ENCODE measurements around the gene TFPT. TPM values are rescaled to one million over a fixed set of nuclear protein-coding genes. Genes with fewer than 3 reads are reported as not detected.

Gene TFPT, protein sequence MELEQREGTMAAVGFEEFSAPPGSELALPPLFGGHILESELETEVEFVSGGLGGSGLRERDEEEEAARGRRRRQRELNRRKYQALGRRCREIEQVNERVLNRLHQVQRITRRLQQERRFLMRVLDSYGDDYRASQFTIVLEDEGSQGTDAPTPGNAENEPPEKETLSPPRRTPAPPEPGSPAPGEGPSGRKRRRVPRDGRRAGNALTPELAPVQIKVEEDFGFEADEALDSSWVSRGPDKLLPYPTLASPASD
- 31.1 and 33.4 TPM in 2 replicates for total RNA-seq

DNA sequence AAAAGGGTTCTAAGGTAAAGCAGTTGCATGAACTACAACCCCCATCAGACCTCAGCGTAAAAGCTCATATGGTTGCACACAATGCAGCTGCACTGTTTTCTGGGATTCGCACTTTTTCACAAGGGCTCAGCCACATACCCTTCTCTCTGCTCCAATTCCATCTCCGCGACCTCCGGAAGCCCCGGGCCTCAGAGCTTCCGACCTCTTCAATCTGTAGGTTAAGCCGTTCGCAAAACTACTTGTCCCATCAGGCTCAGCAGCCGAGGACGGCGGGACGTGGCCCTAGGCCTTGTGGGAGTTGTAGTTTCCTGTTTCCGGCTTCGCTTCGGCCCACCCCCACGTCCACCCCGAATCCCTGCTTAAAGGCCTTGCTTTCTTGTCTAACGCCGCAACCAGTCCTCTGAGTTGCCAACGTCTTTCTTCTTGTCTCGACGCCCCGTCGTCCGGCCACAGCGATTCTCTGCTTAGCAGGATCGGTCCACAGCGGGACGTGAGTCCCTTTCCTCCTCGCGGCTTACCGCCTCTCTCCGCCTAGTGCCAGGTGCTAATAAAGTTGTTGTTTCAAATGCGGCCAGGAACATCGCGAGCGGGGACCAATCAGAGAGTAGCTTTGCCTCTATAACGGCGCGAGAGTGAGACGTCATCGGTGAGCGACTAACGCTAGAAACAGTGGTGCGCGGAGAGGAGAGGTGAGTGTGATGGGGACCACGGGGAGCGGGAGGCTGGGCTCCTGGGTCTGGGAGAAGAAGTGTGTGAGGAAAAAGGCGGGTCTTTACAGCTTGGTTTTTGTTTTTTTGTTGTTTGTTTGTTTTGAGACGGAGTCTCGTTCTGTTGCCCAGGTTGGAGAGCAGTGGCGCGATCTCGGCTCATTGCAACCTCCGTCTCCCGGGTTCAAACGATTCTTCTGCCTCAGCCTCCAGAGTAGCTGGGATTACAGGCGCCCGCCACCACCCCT lies at the start of gene TFPT, which contains the start of gene PRPF31:
Gene TFPT, minus strand, starts transcription at position 549 of the 955 bp plus-strand sequence. Its CDS starts 388 bp downstream, at position 161.
Gene PRPF31, plus strand, starts transcription at position 646 of the 955 bp plus-strand sequence. CDS start 2,525 bp downstream, outside the sequence.
- H3K27ac Mint-ChIP-seq, result peak within 1 kb of the TSS; percentile 91
- peak; percentile 93 for DNase-seq (ENCODE audit: low spot score)
- H3K27me3 Mint-ChIP-seq (ENCODE audit: insufficient read depth), result no peaks in the 10 kb centered on the region
- intact Hi-C loops (cut with micrococcal nuclease), result loop anchor here (1.0 kb wide), 7 partner anchors 13 to 334 kb away; partner anchors contain the start of genes CNOT3, LENG1, LENG8 and NDUFA3
- peak within 1 kb of the TSS; percentile 94 for H3K4me3 Mint-ChIP-seq
- H3K36me3 Mint-ChIP-seq (ENCODE audit: low read depth), result peaks cover 18% of the 10 kb centered on the region
- no peaks in the 10 kb centered on the region for H3K9me3 Mint-ChIP-seq
- peaks cover 32% of the 10 kb centered on the region for H3K4me1 Mint-ChIP-seq (ENCODE audit: low read depth)

DNA sequence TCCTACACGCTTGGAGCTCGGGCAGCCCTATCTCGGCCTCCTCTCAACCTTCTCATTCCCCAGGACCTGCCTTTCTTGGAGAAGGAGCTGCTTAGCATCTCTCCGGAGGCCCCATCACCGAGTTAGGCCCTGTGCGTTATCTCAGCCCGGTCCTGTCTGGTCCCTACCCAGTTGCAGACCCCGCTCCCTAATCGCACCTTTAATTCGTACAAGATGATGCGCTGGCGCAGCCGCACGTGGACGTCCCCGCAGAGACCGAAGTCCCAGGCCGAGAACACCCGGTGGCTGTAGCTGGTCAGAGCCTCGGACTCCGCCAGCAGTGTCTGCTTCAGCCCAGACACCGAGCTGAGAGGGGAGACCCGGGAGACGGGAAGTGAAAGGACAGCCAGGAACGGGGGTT lies 49.8 kb upstream of the TFPT start:
- Mint-ChIP-seq H3K4me1 (ENCODE audit: low read depth) (peaks cover 37% of the 10 kb centered on the region), H3K9me3 (no peaks in the 10 kb centered on the region), H3K4me3 (no peak overlapping the region), H3K27me3 (ENCODE audit: insufficient read depth) (peaks cover 4% of the 10 kb centered on the region), H3K36me3 (ENCODE audit: low read depth) (peaks cover 1% of the 10 kb centered on the region), H3K27ac (no peak overlapping the region)
- intact Hi-C loops (cut with micrococcal nuclease), result loop anchor here (10.0 kb wide), 1 partner anchor 920 kb away; no protein-coding TSS in a partner anchor
- no peak for DNase-seq (ENCODE audit: low spot score)

DNA sequence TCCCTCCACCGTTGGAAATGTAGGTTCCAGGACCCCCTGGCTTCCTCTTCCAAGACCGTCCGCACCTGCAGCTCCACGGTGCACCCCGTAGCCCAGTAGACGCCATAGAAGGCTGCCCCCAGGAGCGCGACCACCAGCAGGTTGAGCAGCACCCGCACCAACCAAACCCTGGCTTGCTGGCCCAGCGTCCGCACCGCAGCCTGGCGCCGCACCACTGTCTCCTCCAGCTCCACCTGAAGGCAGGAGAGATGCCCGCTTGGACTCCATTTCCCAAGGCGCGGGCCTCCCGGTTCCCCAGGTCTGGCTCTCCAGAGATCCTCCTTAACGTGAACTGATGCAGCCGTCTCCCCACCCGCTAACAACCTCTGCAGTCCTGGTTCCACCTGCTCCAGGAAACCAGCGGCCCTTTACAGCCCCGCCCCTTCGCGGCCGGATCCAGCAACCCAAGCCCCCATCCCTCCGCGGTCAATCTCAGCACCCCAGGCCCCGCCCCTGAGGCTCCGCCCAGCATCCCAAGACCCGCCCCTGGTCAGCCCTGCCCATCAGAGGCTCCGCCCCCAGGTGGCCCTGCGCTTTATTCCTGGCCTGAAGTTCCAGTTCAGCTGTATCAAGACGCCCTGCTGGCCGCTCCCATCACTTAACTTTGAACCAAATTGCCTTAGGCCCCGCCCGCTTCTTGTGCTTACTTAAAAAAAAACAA lies 49.1 kb upstream of the TFPT start:
- Mint-ChIP-seq H3K4me1 (ENCODE audit: low read depth) (peaks cover 44% of the 10 kb centered on the region), H3K9me3 (no peaks in the 10 kb centered on the region), H3K27ac (no peak overlapping the region), H3K27me3 (ENCODE audit: insufficient read depth) (peaks cover 5% of the 10 kb centered on the region), H3K36me3 (ENCODE audit: low read depth) (peaks cover 2% of the 10 kb centered on the region), H3K4me3 (peak overlapping the region; percentile 68)
- intact Hi-C loops (cut with micrococcal nuclease), result loop anchor here (5.0 to 10.0 kb wide), 2 partner anchors 297 to 920 kb away; partner anchors contain the start of gene MYADM
- peak; percentile 79 for DNase-seq (ENCODE audit: low spot score)

DNA sequence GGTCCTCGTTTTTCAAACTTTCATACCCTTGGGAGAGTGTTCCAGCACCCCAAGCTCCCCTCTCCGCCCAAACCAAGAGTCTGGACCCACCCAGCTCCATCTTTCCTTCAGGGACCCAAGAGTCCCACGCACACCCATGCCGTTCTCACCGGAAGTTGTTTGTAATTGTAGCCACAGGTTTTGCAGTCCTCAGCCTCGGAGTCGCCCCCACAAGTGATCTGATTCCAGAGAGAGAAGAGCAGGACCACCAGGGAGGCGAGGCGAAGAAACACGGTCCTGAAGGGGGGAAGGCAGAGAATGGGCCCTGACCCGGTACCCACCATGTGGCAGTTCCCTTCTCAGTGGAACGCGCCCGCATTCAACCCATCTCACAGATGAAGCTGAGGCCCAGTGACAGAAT lies 47.4 kb upstream of the TFPT start:
- peaks cover 52% of the 10 kb centered on the region for H3K4me1 Mint-ChIP-seq (ENCODE audit: low read depth)
- peaks cover 6% of the 10 kb centered on the region for H3K27me3 Mint-ChIP-seq (ENCODE audit: insufficient read depth)
- peak overlapping the region; percentile 92 for H3K4me3 Mint-ChIP-seq
- H3K36me3 Mint-ChIP-seq (ENCODE audit: low read depth), result peaks cover 7% of the 10 kb centered on the region
- H3K9me3 Mint-ChIP-seq, result no peaks in the 10 kb centered on the region
- H3K27ac Mint-ChIP-seq, result peak overlapping the region; percentile 45
- no peak for DNase-seq (ENCODE audit: low spot score)
- intact Hi-C loops (cut with micrococcal nuclease), result loop anchor here (1.0 to 10.0 kb wide), 5 partner anchors 37 to 922 kb away; partner anchors contain the start of genes LENG8, MYADM and RPS9

DNA sequence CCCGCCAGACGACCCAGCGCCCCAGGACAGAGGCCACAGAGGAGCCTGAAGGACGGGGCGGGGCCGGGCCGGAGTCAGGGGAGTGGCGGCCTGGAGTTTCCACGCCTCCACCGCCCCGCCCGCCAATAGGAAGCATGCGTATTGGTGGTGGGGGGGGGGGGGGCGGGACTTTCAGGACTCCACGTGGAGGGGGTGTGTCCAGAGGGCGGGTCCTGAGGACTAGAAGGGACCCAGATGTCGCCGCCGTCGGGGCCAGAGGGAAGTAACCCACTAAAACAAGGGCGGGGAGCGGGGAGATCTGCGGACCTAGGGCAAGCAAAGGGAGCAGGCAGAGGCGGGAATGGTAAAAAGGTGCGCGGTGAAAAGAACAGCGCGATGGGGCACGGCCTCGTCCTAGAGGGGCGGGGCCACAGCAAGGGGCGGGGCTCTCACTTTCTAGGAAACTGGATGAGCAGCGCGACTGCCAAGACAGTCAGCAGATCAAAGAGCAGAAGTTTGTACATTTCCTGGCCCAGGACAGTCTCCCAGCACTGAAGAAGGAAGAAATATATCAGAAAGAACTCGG lies 46.9 kb upstream of the TFPT start:
- Mint-ChIP-seq H3K4me3 (peak overlapping the region; percentile 95), H3K27ac (peak overlapping the region; percentile 77), H3K27me3 (ENCODE audit: insufficient read depth) (peaks cover 6% of the 10 kb centered on the region), H3K9me3 (no peaks in the 10 kb centered on the region), H3K36me3 (ENCODE audit: low read depth) (peaks cover 7% of the 10 kb centered on the region), H3K4me1 (ENCODE audit: low read depth) (peaks cover 52% of the 10 kb centered on the region)
- intact Hi-C loops (cut with micrococcal nuclease), result loop anchor here (1.0 to 10.0 kb wide), 5 partner anchors 38 to 922 kb away; partner anchors contain the start of genes LENG8, MYADM and RPS9
- DNase-seq (ENCODE audit: low spot score), result peak; percentile 74

DNA sequence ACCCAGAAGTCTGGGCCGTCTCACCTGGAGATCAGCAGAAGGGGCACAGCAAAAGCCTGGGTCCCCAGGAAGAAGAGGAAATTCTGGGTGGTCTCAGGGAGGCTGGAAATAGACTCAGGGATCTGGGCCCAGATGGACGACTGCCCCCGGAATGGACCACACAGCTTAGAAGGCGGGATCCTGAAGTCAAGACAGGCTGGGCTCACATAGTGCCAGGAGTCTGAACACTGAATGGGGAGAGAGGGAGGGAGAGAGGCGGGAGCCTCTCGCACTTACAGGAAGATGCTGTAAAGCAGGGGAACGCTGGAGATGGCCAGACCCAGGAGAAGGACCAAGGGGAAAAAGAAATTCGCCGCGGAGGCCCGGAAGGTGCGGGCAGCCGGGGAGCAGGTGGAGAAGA lies 45.4 kb upstream of the TFPT start:
- peaks cover 12% of the 10 kb centered on the region for H3K36me3 Mint-ChIP-seq (ENCODE audit: low read depth)

DNA sequence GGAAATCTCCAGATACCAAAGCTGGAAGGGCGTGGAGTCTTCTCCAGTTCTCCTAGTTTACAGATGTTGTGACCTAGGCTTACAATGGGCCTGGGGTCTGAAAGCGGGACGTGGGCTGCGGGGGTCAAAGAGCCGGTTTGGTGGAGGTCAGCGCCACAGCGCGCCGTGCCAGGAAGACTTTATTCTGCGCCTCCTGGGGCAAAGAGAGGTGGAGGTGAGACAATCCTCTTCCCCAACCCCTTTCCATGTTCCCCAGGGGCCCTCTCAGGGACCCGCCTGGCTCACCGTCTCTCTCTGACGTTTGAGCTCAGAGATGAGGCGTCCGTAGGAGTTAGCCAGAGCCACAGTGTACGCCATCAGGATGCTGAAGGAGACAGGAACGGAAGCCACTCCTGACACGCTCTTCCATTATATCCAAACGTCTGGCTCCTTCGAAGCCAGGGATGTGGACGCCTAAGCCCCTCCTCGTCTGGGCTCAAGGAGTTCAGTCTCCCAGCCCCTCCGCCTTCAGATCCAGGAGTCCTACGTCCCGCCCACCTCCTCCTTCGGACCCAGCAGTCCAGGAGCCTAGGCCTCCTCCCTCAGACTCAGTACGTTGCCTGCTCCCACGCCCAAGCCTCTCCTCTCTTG lies 44.8 kb upstream of the TFPT start:
- peak overlapping the region; percentile 95 for H3K4me3 Mint-ChIP-seq
- DNase-seq (ENCODE audit: low spot score), result no peak
- H3K4me1 Mint-ChIP-seq (ENCODE audit: low read depth), result peaks cover 52% of the 10 kb centered on the region
- H3K9me3 Mint-ChIP-seq, result no peaks in the 10 kb centered on the region
- H3K36me3 Mint-ChIP-seq (ENCODE audit: low read depth), result peaks cover 12% of the 10 kb centered on the region
- intact Hi-C loops (cut with micrococcal nuclease), result loop anchor here (1.0 to 10.0 kb wide), 3 partner anchors 48 to 925 kb away; partner anchors contain the start of gene MYADM
- H3K27ac Mint-ChIP-seq, result peak overlapping the region; percentile 99
- peaks cover 5% of the 10 kb centered on the region for H3K27me3 Mint-ChIP-seq (ENCODE audit: insufficient read depth)

More for the DNA sequence above, 45.4 kb upstream of the TFPT start:
- H3K27ac Mint-ChIP-seq, result peak overlapping the region; percentile 99
- H3K4me3 Mint-ChIP-seq, result peak overlapping the region; percentile 95
- H3K27me3 Mint-ChIP-seq (ENCODE audit: insufficient read depth), result peaks cover 6% of the 10 kb centered on the region
- DNase-seq (ENCODE audit: low spot score), result no peak
- H3K9me3 Mint-ChIP-seq, result no peaks in the 10 kb centered on the region
- intact Hi-C loops (cut with micrococcal nuclease), result loop anchor here (1.0 to 10.0 kb wide), 3 partner anchors 47 to 924 kb away; partner anchors contain the start of gene MYADM
- peaks cover 52% of the 10 kb centered on the region for H3K4me1 Mint-ChIP-seq (ENCODE audit: low read depth)

DNA sequence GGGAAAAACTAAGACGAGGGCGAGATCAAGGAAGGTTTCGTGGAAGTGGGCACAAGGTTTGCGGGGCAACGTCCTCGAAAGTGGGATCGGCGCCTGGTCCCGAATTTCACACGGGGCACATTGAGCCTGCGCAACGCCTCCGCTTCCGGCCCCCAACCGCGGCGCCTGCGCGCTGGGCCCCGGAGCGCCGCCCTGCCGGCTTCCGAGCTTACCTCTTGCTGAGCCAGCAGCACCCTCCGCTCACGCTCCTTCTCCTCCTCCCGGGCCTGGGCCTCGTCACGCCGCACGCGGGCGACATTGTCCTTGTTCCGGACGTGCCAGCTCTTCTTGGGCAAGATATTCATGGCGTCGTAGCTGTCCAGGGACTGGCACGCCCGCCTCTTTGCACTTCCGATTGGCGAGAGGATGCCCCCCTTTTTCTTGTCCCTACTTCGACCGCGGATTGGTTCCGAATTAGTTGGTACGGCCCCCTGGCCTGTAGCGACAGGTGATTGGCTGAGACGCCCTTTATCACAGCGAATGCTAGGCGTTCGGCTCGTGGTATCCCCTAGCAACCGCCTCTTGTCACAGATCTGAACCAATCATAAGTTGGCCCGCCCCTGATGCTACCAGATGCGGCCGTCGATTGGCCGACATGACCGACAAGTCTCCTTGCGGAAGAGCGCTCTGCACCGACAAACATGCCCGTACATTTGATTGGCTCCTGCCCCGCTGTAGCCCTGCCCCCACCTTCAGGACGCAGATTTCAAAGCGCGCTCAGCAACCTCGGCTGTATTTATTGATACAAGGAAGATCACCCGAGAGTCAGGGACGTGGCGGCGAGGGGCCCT lies 44.1 kb upstream of the TFPT start, which contains the start of gene LENG1:
Gene LENG1, minus strand, starts transcription at position 370 of the 830 bp plus-strand sequence. Its CDS starts 26 bp downstream, at position 344.
- H3K36me3 Mint-ChIP-seq (ENCODE audit: low read depth), result peaks cover 19% of the 10 kb centered on the region
- H3K27ac Mint-ChIP-seq, result peak within 1 kb of the TSS; percentile 99
- intact Hi-C loops (cut with micrococcal nuclease), result loop anchor here (1.0 to 10.0 kb wide), 9 partner anchors 22 to 1495 kb away; partner anchors contain the start of genes CNOT3, MYADM, NDUFA3 and PRPF31
- DNase-seq (ENCODE audit: low spot score), result peak; percentile 99
- H3K27me3 Mint-ChIP-seq (ENCODE audit: insufficient read depth), result peaks cover 4% of the 10 kb centered on the region
- H3K4me1 Mint-ChIP-seq (ENCODE audit: low read depth), result peaks cover 56% of the 10 kb centered on the region
- H3K4me3 Mint-ChIP-seq, result peak within 1 kb of the TSS; percentile 95
- H3K9me3 Mint-ChIP-seq, result no peaks in the 10 kb centered on the region

DNA sequence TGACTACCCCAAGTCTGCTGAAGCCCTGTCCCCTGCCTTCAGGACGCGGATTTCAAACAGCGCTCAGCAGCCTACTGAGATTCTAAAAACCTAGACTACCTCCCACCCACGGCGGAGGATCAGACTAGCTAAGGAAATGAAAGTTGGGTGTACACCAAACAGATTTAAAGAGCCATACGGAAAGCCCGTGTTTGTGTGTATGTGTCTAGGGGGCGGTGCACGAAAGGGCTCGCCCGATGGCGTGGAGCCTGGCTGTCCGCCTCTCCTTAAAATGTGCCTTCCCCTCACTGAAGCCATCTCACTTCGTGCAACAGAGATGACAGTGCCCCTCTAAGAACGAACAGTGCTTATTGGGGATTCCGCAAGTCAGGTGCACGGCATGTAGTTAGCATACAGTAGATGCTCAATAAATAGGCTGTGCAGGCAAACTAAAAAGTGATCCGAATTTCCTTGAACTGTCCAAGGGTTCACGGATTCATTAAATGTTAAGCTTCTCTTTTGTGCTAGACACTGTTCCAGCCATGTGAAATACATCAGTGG lies 43.4 kb upstream of the TFPT start:
- Mint-ChIP-seq H3K36me3 (ENCODE audit: low read depth) (peaks cover 26% of the 10 kb centered on the region), H3K4me1 (ENCODE audit: low read depth) (peaks cover 56% of the 10 kb centered on the region), H3K27ac (peak overlapping the region; percentile 88), H3K9me3 (no peaks in the 10 kb centered on the region), H3K27me3 (ENCODE audit: insufficient read depth) (peaks cover 4% of the 10 kb centered on the region), H3K4me3 (peak overlapping the region; percentile 95)
- DNase-seq (ENCODE audit: low spot score), result no peak
- intact Hi-C loops (cut with micrococcal nuclease), result loop anchor here (1.0 kb wide), 6 partner anchors 22 to 1495 kb away; partner anchors contain the start of genes CNOT3, NDUFA3, PRPF31 and TFPT

DNA sequence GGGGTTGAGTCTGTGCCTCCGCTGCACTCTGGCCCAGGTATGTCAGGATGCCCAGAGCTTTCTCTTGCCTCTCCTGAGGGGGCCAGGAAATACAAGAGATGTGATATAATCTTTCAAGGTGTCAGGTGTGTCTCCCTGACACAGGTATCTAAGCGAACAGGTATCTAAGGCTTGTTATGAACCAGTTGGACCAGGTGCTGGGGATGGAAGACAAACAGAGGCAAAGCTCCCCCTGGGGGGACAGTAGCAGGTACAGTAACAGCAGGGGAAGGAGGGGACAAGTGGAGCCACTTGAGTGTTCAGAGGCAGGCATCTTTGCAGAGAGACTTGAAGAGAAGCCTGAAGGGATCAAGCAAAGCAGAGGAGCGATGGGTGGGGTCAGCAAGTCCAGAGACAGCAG lies 41.5 kb upstream of the TFPT start:
- Mint-ChIP-seq H3K36me3 (ENCODE audit: low read depth) (peaks cover 33% of the 10 kb centered on the region), H3K27ac (peak overlapping the region; percentile 61), H3K9me3 (no peaks in the 10 kb centered on the region), H3K4me3 (peak overlapping the region; percentile 22), H3K27me3 (ENCODE audit: insufficient read depth) (peaks cover 4% of the 10 kb centered on the region), H3K4me1 (ENCODE audit: low read depth) (peaks cover 45% of the 10 kb centered on the region)
- no peak for DNase-seq (ENCODE audit: low spot score)
- intact Hi-C loops (cut with micrococcal nuclease), result no loop called here

Data from activated T-helper 1 cell treated with anti-CD3 and anti-CD28 coated beads, Interleukin-12 subunit alpha, Interleukin-12 subunit beta, Interleukin-2, Interleukin-4 antibody, amounts not matched to agents 30 ng/mL and 10 ng/mL and 1 ng/mL, durations not matched to agents 14 hours and 24 hours and 36 hours (primary cell).